Neural cell (in vitro differentiated cells): ENCODE measurements around the gene STARD5.

Experiments
- CTCF ChIP-seq: fragments of 450-650 bp; IDR thresholded peaks from 2 replicates; pipeline ENCODE4 v1.5.1; 2014; ENCODE audit warnings: antibody characterized with exemption, mild to moderate bottlenecking, moderate library complexity; ENCODE audit not compliant: poor library complexity, severe bottlenecking
- EZH2 ChIP-seq: fragments of 200-600, 300-800 bp; shearing (Covaris generic), sonication (generic); IDR thresholded peaks from 2 replicates; pipeline ENCODE4 v1.6.1; 2014; ENCODE audit warnings: antibody characterized with exemption, low read length, borderline replicate concordance, mild to moderate bottlenecking; ENCODE audit not compliant: insufficient read depth, poor library complexity, severe bottlenecking
- RAD21 ChIP-seq: fragments of 450-650 bp; conservative IDR thresholded peaks from 2 replicates; pipeline ENCODE4 v1.6.1; 2014; ENCODE audit warnings: antibody characterized with exemption, mild to moderate bottlenecking, moderate library complexity
- TAF1 ChIP-seq: IDR thresholded peaks from 2 replicates; pipeline ENCODE4 v1.6.1; 2012; ENCODE audit warnings: low read depth

- no peak for TF ChIP-seq EZH2
- TF ChIP-seq TAF1: no peak
- no peak for TF ChIP-seq CTCF
- TF ChIP-seq RAD21: no peak
These were observed 43.1 kb downstream of the STARD5 start for GRCh38 chr15:81280696-81281455.
